Stimulated activated CD4-positive, alpha-beta T cell treated with anti-CD3 and anti-CD28 coated beads, Interleukin-15, amount 100 ng/mL, for 1 hour (primary cell): Measurements from ENCODE around the gene FCAMR.
A peak's percentile ranks its signal among the peaks of the same experiment; 100 is the strongest.

Experiments
- DNase-seq, 2 donors: peaks; one replicate each; pipeline ENCODE4 v3.0.0-alpha.2; 2020; ENCODE audit warnings: low read depth in 1 of 2, low spot score in 1 of 2

The FCAMR gene

GRCh38 chr1:206998816-206999215 lies 28.6 kb upstream of the FCAMR start:
- no peak for DNase-seq

DNA sequence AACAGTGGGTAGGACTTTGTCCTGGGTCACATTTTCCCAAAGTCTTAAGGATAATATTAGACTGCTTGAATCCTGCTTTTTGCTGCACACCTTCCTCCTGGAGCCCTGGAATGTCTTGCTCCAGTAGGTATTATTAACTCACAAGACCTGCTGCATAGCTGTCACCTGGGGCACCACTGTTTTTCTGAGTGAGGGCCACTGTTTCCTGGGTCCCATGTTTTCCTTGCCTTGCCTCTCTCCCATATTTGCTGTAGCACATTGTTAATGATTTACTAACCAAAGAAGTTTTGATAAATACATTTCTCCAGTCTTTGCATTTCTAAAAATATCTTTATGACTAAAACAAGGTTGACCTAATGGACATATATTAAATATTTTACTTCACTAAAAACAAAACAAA lies 22.5 kb upstream of the FCAMR start:
- no peak for DNase-seq

DNA sequence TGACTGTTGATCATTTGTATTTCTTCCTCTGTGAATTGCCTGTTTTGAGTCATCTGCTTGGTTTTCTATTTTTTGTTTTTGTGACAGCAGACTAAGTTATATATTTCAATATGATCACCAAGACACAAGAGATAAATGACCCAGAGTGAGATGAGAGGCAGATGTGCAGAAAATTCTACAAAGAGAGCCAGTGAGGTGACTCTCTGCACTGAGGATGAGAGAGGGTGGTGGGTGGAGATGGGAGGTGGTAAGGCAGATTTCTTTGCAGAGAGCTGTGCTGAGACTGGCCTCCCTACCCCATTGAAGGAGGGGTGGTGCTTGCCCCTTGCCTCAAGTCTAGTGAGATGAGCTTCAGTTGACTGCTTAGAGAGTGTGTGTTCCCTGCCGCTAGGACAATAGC lies 17.6 kb upstream of the FCAMR start:
- no peak for DNase-seq

DNA sequence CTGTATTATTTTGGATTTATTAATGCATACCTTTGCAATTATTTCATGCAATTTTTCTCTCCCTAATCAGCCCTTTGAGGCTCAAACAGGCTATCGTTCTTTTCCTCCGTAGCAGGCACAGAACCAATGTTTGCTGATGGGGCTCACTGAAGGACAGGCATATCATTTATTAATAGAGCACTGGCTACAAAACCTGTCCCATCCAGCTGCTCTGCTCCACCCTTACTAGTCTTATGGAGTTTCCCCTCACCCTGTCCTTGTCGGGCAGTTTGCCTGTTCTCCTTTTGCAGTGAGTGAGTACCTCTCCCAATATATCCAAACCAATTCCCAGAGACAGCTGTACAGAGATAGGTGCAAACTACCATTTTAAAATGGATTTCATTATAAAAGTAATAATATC lies 16.6 kb upstream of the FCAMR start:
- DNase-seq: no peak

DNA sequence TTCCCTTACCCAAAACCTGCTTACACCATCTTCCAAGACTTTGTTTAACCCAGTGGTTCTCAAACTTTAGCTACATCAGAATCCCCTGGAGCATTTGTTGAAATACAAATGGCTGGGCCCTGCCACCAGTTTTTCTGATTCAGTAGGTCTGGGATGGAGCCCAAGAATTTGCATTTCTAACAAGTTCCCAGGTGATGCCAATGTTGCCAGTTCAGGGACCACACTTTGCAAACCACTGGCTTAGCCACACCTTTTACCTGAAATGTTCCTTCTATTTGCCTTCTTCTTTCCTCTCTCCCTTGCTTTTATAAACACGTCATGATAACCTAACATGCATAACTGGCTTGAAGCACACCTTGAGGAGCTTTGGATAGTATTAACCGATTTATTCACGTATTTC lies 16.1 kb upstream of the FCAMR start:
- DNase-seq: no peak

GRCh38 chr1:206985162-206985749 lies 15.0 kb upstream of the FCAMR start:
- no peak for DNase-seq

DNA sequence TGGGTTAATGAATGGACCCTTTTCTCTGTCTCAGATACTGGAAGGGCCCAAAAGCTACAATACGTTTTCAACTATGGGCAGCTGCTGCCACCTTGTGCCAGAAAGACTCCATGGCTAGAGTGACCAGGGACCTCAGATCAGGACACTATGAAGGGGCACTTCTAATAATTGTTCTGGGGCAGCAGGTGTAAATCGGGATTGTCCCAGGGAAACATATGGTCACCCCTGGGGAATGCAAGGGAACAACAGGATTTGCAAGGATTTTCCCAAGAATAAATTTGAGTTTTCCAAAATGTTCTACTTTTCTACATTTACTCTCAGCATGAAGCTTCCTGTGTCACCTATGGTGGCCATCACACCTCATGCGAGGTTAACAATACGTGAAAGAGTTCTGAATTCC lies 12.0 kb upstream of the FCAMR start:
- peak; percentile 11 to 25 for DNase-seq

DNA sequence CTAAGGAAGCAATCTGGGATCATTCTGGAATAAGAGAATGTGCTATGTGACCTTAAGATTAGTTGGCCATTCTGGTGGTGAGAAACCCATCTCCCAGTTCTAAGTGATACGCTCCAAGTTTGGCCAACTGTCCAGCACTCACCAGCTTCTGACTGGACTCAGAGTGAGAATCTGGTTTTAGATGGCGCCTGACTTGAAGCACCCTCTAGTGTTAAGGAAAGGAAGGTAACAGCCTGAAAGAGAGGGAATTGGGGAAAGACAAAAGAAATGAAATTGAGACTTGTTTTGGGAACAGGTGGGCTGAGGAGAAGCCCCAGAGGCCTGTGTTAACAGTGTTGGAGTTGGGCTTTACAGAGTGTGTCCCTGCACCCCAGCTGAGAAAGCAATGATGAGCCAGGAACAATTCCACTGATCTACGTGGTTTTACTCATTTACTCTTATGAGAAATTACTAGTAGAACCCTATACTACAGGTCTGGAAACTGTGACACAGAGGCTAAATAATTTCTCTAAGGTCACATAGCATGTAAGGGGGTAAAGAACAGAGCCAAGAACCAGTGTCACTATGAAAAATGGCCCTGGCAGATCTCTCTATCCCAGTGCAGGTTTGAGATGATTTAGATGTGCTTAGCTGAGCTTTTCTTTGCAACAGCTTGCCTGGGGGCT lies 9.3 kb upstream of the FCAMR start:
- DNase-seq: no peak

DNA sequence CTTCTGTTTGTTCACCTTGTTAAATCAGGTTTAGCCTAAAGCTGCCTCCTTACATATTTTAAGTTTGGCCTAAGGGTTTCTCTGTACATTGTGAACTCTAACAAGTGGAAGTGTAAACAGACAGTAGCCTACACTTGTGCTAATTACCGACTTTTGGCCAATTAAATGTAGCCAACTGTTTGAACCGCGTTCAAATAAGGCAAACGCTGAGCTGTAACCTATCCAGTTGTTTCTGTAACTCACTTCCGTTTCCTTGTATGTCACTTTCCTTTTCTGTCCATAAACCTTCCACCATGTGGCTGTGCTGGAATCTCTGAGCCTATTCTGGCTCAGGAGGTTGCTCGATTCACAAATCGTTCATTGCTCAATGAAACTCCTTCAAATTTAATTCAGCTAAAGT lies 8.0 kb upstream of the FCAMR start:
- no peak for DNase-seq

DNA sequence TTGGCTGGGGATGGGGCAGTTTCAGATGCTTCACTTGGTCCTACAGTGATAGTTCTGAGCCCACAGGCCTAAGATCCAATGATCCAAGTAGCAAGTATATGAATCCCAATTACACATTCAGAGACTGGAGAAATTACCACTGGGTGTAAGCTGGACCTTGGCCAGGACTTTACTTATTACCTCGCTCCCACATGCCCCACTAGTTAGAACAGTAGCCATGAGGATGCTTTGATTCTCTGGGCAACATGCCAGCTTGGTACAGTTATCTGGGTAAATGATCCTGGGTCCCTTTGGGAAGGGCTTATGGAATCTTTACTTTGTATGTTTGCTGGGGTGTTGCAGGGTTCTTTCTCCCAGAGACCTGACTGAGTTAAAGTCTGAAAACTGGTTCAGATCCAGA lies 5.0 kb upstream of the FCAMR start:
- no peak for DNase-seq

DNA sequence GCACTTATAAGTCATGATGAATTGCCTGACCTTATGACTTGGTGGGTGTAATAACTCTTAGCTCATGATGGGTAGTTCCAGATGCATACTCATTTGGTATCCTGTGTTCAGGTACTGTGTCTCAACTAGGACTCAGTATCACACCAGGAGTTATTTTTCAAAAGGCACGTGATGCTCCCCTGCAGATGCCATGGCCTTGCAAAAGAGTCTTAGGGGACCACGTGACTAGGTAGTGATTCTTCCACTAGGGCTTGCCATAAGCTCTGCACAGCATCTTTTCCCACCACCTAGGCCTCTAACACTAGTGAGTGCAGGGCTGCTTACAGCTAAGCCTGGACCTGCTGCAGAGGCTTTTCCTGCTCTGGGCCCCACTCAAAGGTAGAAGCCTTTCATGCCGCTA lies 3.9 kb upstream of the FCAMR start:
- DNase-seq: no peak

- DNase-seq: no peak
Observed at GRCh38 chr1:206972728-206973127, 2.5 kb upstream of the FCAMR start.

GRCh38 chr1:206971029-206971655 lies 882 bp upstream of the FCAMR start:
- no peak for DNase-seq

- no peak for DNase-seq
Observed at GRCh38 chr1:206969090-206969489, 1.2 kb downstream of the FCAMR start.

DNA sequence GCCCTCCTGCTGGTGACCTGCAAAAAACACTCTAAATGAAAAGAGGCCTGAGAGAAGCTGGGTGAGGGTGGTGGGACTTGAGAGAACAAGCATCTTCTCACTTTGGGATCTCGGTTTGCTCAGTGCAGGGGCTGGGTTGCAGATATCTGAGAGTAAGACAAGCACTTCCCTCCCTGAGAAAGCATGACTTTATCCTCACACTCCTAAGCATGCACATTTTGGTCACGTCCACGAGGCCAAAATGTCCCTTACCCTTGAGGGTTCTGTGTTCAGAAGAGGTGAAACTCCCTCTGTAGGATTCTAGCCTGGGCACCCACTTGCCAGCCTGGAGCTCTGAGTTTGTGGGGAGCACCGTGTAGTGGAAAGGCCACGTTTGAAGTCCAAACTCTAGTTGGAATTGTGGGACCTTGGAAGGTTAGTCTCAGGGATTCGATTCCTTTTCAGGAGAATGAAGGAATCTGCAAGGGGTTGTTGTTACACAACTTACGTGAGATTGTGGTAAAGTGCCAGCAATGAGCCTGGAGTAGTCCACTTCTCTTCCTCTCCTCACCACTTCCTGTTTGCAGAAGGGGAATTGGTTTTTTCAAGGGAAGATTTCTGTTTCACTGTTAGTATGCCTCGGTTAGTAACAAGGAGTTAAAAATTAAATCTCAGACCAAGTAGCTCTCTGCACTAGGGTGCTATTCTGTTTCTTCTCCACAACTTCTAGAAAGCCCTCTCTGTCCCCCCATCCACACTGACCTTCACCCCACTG lies 3.0 kb downstream of the FCAMR start:
- DNase-seq: no peak

DNA sequence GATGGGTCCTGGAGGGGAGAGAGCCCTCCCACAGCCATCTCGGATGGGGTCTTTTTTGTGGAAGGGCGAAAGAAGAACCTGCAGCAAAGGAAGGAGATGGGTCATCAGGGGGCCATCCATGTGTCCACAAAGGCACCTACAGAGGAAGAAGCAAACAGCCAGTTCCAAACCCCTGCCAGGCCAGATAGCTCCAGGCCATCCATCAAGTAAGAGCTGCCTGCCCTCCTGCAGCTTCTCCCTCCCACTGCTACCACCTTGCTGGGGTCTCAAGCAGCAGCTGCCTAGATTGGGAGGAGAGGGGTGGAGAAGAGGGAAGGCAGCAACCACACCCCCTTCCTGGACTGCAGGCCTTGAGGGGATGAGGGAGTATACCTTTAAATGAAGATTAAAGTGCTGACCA lies 4.5 kb downstream of the FCAMR start:
- DNase-seq: no peak

GRCh38 chr1:206963740-206964139 lies 6.5 kb downstream of the FCAMR start:
- no peak for DNase-seq

DNA sequence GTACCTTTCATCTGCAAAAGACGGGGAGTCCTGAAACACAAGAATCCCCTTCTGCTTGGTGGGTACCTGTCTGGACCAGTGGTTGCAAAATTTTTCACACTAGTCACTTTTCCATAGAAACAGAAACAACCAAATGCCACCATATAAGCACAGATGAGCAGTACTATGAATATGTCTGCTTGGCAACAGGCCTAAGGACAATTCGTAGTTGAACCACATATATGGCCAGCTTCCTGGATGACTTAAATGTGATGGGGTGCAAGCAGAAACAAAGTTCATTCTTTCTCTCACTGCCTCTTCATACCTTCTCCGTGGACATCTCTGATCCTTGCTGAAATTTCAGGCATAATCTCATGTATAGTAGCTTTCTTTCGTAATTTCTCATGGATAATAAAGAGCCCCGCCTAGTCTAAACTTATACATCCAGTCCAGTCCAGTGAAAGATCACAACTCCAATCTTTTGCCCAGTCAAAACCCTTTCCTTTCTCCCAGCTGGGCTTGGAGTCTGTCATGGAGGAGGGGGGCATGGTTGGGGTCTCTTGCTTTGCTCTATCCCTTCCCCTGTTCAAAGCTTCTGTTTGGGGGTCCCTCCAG lies 7.0 kb downstream of the FCAMR start:
- DNase-seq: no peak

DNA sequence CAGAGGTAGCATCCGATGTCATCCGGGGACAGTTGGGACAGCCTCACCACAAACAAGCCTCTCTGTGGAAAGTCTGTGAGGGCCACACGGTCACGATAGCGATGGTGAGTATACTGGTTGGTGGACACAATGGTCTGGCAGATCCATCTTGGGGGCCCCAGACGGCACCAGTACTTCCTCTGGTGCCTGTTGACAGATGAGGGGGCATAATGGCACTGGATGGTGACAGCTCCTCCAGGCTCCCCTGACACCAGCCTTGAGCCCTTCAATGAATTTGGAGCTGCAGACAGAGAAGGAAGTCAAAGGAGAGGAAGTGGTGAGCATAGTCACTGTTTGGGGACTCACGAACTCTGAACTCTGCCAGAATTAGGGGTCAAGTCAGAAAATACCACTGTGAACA lies 8.0 kb downstream of the FCAMR start:
- no peak for DNase-seq

DNA sequence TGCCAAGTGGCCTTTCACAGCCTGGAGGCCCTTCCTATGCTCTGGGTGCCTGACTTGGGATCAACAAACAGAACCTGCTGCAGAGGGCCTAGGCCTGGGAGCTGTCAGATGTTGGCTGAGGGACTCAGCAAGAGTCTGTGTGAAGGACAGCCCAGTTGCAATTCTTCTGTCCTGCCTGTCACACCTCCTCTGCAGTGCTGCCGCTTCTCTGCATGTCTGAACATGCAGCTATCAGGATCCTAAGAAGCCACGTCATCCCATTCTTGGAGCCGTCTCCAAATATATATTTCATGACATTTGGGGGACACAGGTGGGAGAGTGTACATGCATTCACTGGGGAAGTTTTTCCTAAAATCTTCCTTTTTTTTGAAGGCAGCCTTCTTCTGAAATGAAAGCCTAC lies 8.6 kb downstream of the FCAMR start:
- DNase-seq: no peak

GRCh38 chr1:206960676-206961386 lies 9.4 kb downstream of the FCAMR start:
- DNase-seq: no peak
